GM18520 (cell line): ENCODE results near the gene MFSD6.
"Not testable (repeated sequence)": the region's sequence is repeated elsewhere in the genome, so short reads cannot be mapped to it uniquely, and the experiment has no call there.

Experiments used
- ATAC-seq: cut with Tn5 transposase; IDR thresholded peaks from one replicate; pipeline ENCODE4 v1.9.1; 2021; ENCODE audit not compliant: unreplicated experiment

MFSD6 gene

GRCh38 chr2:190462181-190462580, 54.0 kb downstream of the MFSD6 start:
- no peak for ATAC-seq

- ATAC-seq = no peak
Observed at GRCh38 chr2:190462611-190463010, 54.5 kb downstream of the MFSD6 start.

- peak; percentile 30 for ATAC-seq
Observed at GRCh38 chr2:190465060-190465459, 56.9 kb downstream of the MFSD6 start.

- no peak for ATAC-seq
Observed at GRCh38 chr2:190466819-190467446, 58.8 kb downstream of the MFSD6 start.

- no peak for ATAC-seq
Observed at GRCh38 chr2:190467575-190468083, 59.5 kb downstream of the MFSD6 start.

GRCh38 chr2:190468354-190468753, 60.2 kb downstream of the MFSD6 start:
- ATAC-seq = not testable (repeated sequence)

- no peak for ATAC-seq
Observed at GRCh38 chr2:190468814-190469569, 60.8 kb downstream of the MFSD6 start.

- ATAC-seq = no peak
Observed at GRCh38 chr2:190469771-190470170, 61.6 kb downstream of the MFSD6 start.

- ATAC-seq = no peak
Observed at GRCh38 chr2:190470256-190470826, 62.2 kb downstream of the MFSD6 start.

- no peak for ATAC-seq
Observed at GRCh38 chr2:190477661-190478454, 69.7 kb downstream of the MFSD6 start.

GRCh38 chr2:190478572-190479195, 70.5 kb downstream of the MFSD6 start:
- no peak for ATAC-seq

GRCh38 chr2:190481339-190481738, 73.2 kb downstream of the MFSD6 start:
- ATAC-seq = no peak

GRCh38 chr2:190482451-190482850, 74.3 kb downstream of the MFSD6 start:
- no peak for ATAC-seq

- no peak for ATAC-seq
Observed at GRCh38 chr2:190486037-190486623, 78.0 kb downstream of the MFSD6 start.

- ATAC-seq = no peak
Observed at GRCh38 chr2:190488516-190489233, 80.5 kb downstream of the MFSD6 start.

- no peak for ATAC-seq
Observed at GRCh38 chr2:190489475-190489874, 81.3 kb downstream of the MFSD6 start.

- ATAC-seq = no peak
Observed at GRCh38 chr2:190490502-190490901, 82.3 kb downstream of the MFSD6 start.

- no peak for ATAC-seq
Observed at GRCh38 chr2:190493095-190493494, 84.9 kb downstream of the MFSD6 start.

GRCh38 chr2:190494600-190495227, 86.6 kb downstream of the MFSD6 start:
- not testable (repeated sequence) for ATAC-seq
